ENCODE measurements around the gene FAM110A. TPM values are rescaled to one million over a fixed set of nuclear protein-coding genes. Genes with fewer than 3 reads are reported as not detected.
"Not testable (repeated sequence)": the region's sequence is repeated elsewhere in the genome, so short reads cannot be mapped to it uniquely, and the experiment has no call there.

Gene FAM110A
- total and polyA plus RNA-seq, 2 donors (not counting 3 experiments of a cell fraction or from before 2014, with no cell fraction given), result 4.6 to 5.4 TPM

GRCh38 chr20:891706-892080 lies 58.2 kb downstream of the FAM110A start:
- POLR2A ChIA-PET, result interaction anchor here (0.6 kb wide), 1 partner anchor 162 kb away, joined by 3 read pairs; no protein-coding TSS in a partner anchor
- Histone ChIP-seq H3K27ac (ENCODE audit: insufficient read depth, low read depth, low read length) (no peak overlapping the region), H3K4me3 (replicated peaks in 1 of 3; ENCODE audit: insufficient read depth in 1 of 3, low read depth in 1 of 3, low read length in 3 of 3) (no peak overlapping the region), H3K9ac (replicated peaks; ENCODE audit: extremely low read depth, insufficient read depth, low read length) (no peak overlapping the region), H3K79me2 (ENCODE audit: control insufficient read depth, insufficient read depth, low read length) (no peaks in the 10 kb centered on the region), H2AFZ (ENCODE audit: low read depth, low read length) (no peak overlapping the region), H3K36me3 (ENCODE audit: control insufficient read depth in 2 of 2, extremely low read depth in 1 of 2, insufficient read depth in 2 of 2, low read length in 2 of 2) (no peaks in the 10 kb centered on the region), H3K4me2 (ENCODE audit: insufficient read depth, low read length) (no peak overlapping the region), H3K4me1 (ENCODE audit: control insufficient read depth, extremely low read depth, insufficient read depth, low read length) (no peaks in the 10 kb centered on the region), H3K27me3 (ENCODE audit: control insufficient read depth in 2 of 2, insufficient read depth in 2 of 2, low read length in 2 of 2) (peaks cover 4 to 5% of the 10 kb centered on the region in 2 experiments), H3K9me1 (replicated peaks; ENCODE audit: control insufficient read depth, extremely low read depth, insufficient read depth, low read length) (no peaks in the 10 kb centered on the region), H4K20me1 (replicated peaks; ENCODE audit: control insufficient read depth, extremely low read depth, insufficient read depth, low read length) (no peaks in the 10 kb centered on the region), H3K9me3 (replicated peaks; ENCODE audit: control insufficient read depth, insufficient read depth, low read length) (no peaks in the 10 kb centered on the region)
- intact Hi-C loops (cut with micrococcal nuclease), result no loop called here
- no peak for FAIRE-seq
- no peak for TF ChIP-seq EZH2 (IDR thresholded peaks at IDR 0.05; ENCODE audit: borderline replicate concordance, low read depth, low read length, severe bottlenecking)
- no peak for TF ChIP-seq JUN (IDR thresholded peaks at IDR 0.05; ENCODE audit: borderline replicate concordance, insufficient read depth, insufficient read length, low read depth)
- no peak for TF ChIP-seq POLR2A (IDR thresholded peaks at IDR 0.05; ENCODE audit: low read depth, low read length)
- TF ChIP-seq MYC (IDR thresholded peaks at IDR 0.05; ENCODE audit: low read depth, low read length), result no peak
- CTCF ChIA-PET, result interaction anchor here (1.3 to 1.4 kb wide), 2 partner anchors 20 to 73 kb away, joined by 3 read pairs; no protein-coding TSS in a partner anchor
- dilution Hi-C loops (cut with MboI; ENCODE audit: extremely low pct_ligation_motif_present, low sequenced_read_pairs), result no loop called here
- BruUV-seq (replicated peaks), result no TSS peak
- DNase-seq (ENCODE audit: low read depth, low spot score), result no peak

- FAIRE-seq; H3K4me3 ChIP-seq (replicated peaks in 1 of 3; ENCODE audit: insufficient read depth in 1 of 3, low read depth in 1 of 3, low read length in 3 of 3); H3K9me3 ChIP-seq (replicated peaks; ENCODE audit: control insufficient read depth, insufficient read depth, low read length); H2AFZ ChIP-seq (ENCODE audit: low read depth, low read length); BruUV-seq (replicated peaks); H4K20me1 ChIP-seq (replicated peaks; ENCODE audit: control insufficient read depth, extremely low read depth, insufficient read depth, low read length); H3K27me3 ChIP-seq (ENCODE audit: control insufficient read depth in 2 of 2, insufficient read depth in 2 of 2, low read length in 2 of 2); H3K36me3 ChIP-seq (ENCODE audit: control insufficient read depth in 2 of 2, extremely low read depth in 1 of 2, insufficient read depth in 2 of 2, low read length in 2 of 2); dilution Hi-C loops (cut with MboI; ENCODE audit: extremely low pct_ligation_motif_present, low sequenced_read_pairs); H3K4me1 ChIP-seq (ENCODE audit: control insufficient read depth, extremely low read depth, insufficient read depth, low read length); intact Hi-C loops (cut with micrococcal nuclease); H3K79me2 ChIP-seq (ENCODE audit: control insufficient read depth, insufficient read depth, low read length); DNase-seq (ENCODE audit: low read depth, low spot score); H3K9ac ChIP-seq (replicated peaks; ENCODE audit: extremely low read depth, insufficient read depth, low read length); CTCF ChIA-PET; H3K9me1 ChIP-seq (replicated peaks; ENCODE audit: control insufficient read depth, extremely low read depth, insufficient read depth, low read length); H3K27ac ChIP-seq (ENCODE audit: insufficient read depth, low read depth, low read length); H3K4me2 ChIP-seq (ENCODE audit: insufficient read depth, low read length): not testable (repeated sequence)
- POLR2A ChIA-PET, result interaction anchor here (0.6 kb wide), 1 partner anchor 161 kb away, joined by 3 read pairs; no protein-coding TSS in a partner anchor
These were observed 58.9 kb downstream of the FAM110A start for GRCh38 chr20:892371-892770.

Other genes starting within 250 kb of the FAM110A start
- gene TCF15, start 223.4 kb upstream of the FAM110A start, total RNA-seq, result 1.3 TPM in 1 of 2 replicates, not detected in the other
- 0.07 and 0.13 TPM in 2 replicates for gene TCF15, start 223.4 kb upstream of the FAM110A start, polyA plus RNA-seq
- gene SRXN1, start 180.5 kb upstream of the FAM110A start, total RNA-seq, result 24.9 and 29.7 TPM in 2 replicates
- 18.0 and 19.3 TPM in 2 replicates for gene SRXN1, start 180.5 kb upstream of the FAM110A start, polyA plus RNA-seq
- not detected in 2 replicates for gene SCRT2, start 157.9 kb upstream of the FAM110A start, total RNA-seq
- gene SCRT2, start 157.9 kb upstream of the FAM110A start, polyA plus RNA-seq, result not detected in 2 replicates
- gene SLC52A3, start 65.2 kb upstream of the FAM110A start, total RNA-seq, result not detected in 2 replicates
- gene SLC52A3, start 65.2 kb upstream of the FAM110A start, polyA plus RNA-seq, result not detected in 2 replicates
- gene ANGPT4, start 82.6 kb downstream of the FAM110A start, total RNA-seq, result not detected in 2 replicates
- not detected in 2 replicates for gene ANGPT4, start 82.6 kb downstream of the FAM110A start, polyA plus RNA-seq
- not detected in 2 replicates for gene RSPO4, start 168.6 kb downstream of the FAM110A start, total RNA-seq
- not detected in 2 replicates for gene RSPO4, start 168.6 kb downstream of the FAM110A start, polyA plus RNA-seq